ENCODE results near the gene DHRSX. TPM values are rescaled to one million over a fixed set of nuclear protein-coding genes. Genes with fewer than 3 reads are reported as not detected.
A peak's percentile ranks its signal among the peaks of the same experiment; 100 is the strongest.

Gene DHRSX
- total RNA-seq (10 to 100 TPM; 11.6 to 14.2 TPM), total RNA-seq (7.3 to 9.9 reads per million in 2 donors)

GRCh38 chrX:2500803-2501558 is at the start of gene DHRSX, which contains the start of gene ZBED1:
Gene DHRSX, minus strand, starts transcription at chrX:2500976. Its CDS starts 51 bp downstream, at chrX:2500925.
Gene ZBED1, minus strand, starts transcription at chrX:2500976. Its CDS starts 10,257 bp downstream, at chrX:2490719.
- Mint-ChIP-seq H3K4me1 (peaks cover 19% of the 10 kb centered on the region), H3K36me3 (ENCODE audit: low read depth) (no peaks in the 10 kb centered on the region), H3K27ac (peak within 1 kb of the TSS; percentile 78), H3K27me3 (no peaks in the 10 kb centered on the region), H3K4me3 (peak within 1 kb of the TSS; percentile 83)
- DNase-seq (peak; percentile 22 to 36 (median 33)), ATAC-seq (peak; percentile 79)
- H3K9me3 ChIP-seq (ENCODE audit: control insufficient read depth, low read length, poor library complexity, severe bottlenecking): no peaks in the 10 kb centered on the region

- no peak overlapping the region for H3K4me3 Mint-ChIP-seq
Observed at GRCh38 chrX:2549876-2550275, 49.1 kb upstream of the DHRSX start.

GRCh38 chrX:2548711-2549423 is 48.1 kb upstream of the DHRSX start:
- H3K4me1 Mint-ChIP-seq: no peaks in the 10 kb centered on the region
- no peaks in the 10 kb centered on the region for H3K36me3 Mint-ChIP-seq (ENCODE audit: low read depth)
- no peak for DNase-seq
- no peaks in the 10 kb centered on the region for H3K9me3 ChIP-seq (ENCODE audit: control insufficient read depth, low read length, poor library complexity, severe bottlenecking)
- ATAC-seq: no peak
- peaks cover 22% of the 10 kb centered on the region for H3K27me3 Mint-ChIP-seq
- no peak overlapping the region for H3K4me3 Mint-ChIP-seq
- H3K27ac Mint-ChIP-seq: no peak overlapping the region

More at GRCh38 chrX:2549876-2550275, 49.1 kb upstream of the DHRSX start:
- Mint-ChIP-seq H3K4me1 (no peaks in the 10 kb centered on the region), H3K36me3 (ENCODE audit: low read depth) (no peaks in the 10 kb centered on the region), H3K27ac (no peak overlapping the region), H3K27me3 (peaks cover 13% of the 10 kb centered on the region)
- DNase-seq (no peak), ATAC-seq (no peak)
- peaks cover 4% of the 10 kb centered on the region for H3K9me3 ChIP-seq (ENCODE audit: control insufficient read depth, low read length, poor library complexity, severe bottlenecking)

- Mint-ChIP-seq H3K4me3 (no peak overlapping the region), H3K36me3 (ENCODE audit: low read depth) (no peaks in the 10 kb centered on the region), H3K4me1 (no peaks in the 10 kb centered on the region), H3K27ac (no peak overlapping the region), H3K27me3 (peaks cover 30% of the 10 kb centered on the region)
- ATAC-seq: no peak
- no peak for DNase-seq
- no peaks in the 10 kb centered on the region for H3K9me3 ChIP-seq (ENCODE audit: control insufficient read depth, low read length, poor library complexity, severe bottlenecking)
Observed at GRCh38 chrX:2547736-2548135, 47.0 kb upstream of the DHRSX start.

- ATAC-seq: no peak
- Mint-ChIP-seq H3K36me3 (ENCODE audit: low read depth) (no peaks in the 10 kb centered on the region), H3K4me1 (no peaks in the 10 kb centered on the region), H3K4me3 (no peak overlapping the region), H3K27me3 (peaks cover 37% of the 10 kb centered on the region), H3K27ac (no peak overlapping the region)
- DNase-seq: no peak
- H3K9me3 ChIP-seq (ENCODE audit: control insufficient read depth, low read length, poor library complexity, severe bottlenecking): no peaks in the 10 kb centered on the region
Observed at GRCh38 chrX:2546496-2546895, 45.7 kb upstream of the DHRSX start.

- DNase-seq: no peak
- Mint-ChIP-seq H3K27me3 (peaks cover 31% of the 10 kb centered on the region), H3K4me1 (no peaks in the 10 kb centered on the region), H3K27ac (no peak overlapping the region), H3K4me3 (no peak overlapping the region), H3K36me3 (ENCODE audit: low read depth) (no peaks in the 10 kb centered on the region)
- no peaks in the 10 kb centered on the region for H3K9me3 ChIP-seq (ENCODE audit: control insufficient read depth, low read length, poor library complexity, severe bottlenecking)
- no peak for ATAC-seq
Observed at GRCh38 chrX:2545144-2545543, 44.4 kb upstream of the DHRSX start.

- Mint-ChIP-seq H3K36me3 (ENCODE audit: low read depth) (no peaks in the 10 kb centered on the region), H3K4me1 (no peaks in the 10 kb centered on the region), H3K4me3 (no peak overlapping the region), H3K27me3 (peaks cover 33% of the 10 kb centered on the region), H3K27ac (no peak overlapping the region)
- H3K9me3 ChIP-seq (ENCODE audit: control insufficient read depth, low read length, poor library complexity, severe bottlenecking): no peaks in the 10 kb centered on the region
- no peak for ATAC-seq
- DNase-seq: no peak
Observed at GRCh38 chrX:2542826-2543521, 42.2 kb upstream of the DHRSX start.

GRCh38 chrX:2541603-2542002 is 40.8 kb upstream of the DHRSX start:
- Mint-ChIP-seq H3K36me3 (ENCODE audit: low read depth) (no peaks in the 10 kb centered on the region), H3K27me3 (peaks cover 45% of the 10 kb centered on the region), H3K4me1 (no peaks in the 10 kb centered on the region), H3K27ac (no peak overlapping the region), H3K4me3 (no peak overlapping the region)
- DNase-seq: no peak
- no peaks in the 10 kb centered on the region for H3K9me3 ChIP-seq (ENCODE audit: control insufficient read depth, low read length, poor library complexity, severe bottlenecking)
- no peak for ATAC-seq

- no peak overlapping the region for H3K27ac Mint-ChIP-seq
- H3K4me3 Mint-ChIP-seq: no peak overlapping the region
Observed at GRCh38 chrX:2540426-2540947, 39.7 kb upstream of the DHRSX start.

GRCh38 chrX:2539586-2539985 is 38.8 kb upstream of the DHRSX start:
- Mint-ChIP-seq H3K4me3 (no peak overlapping the region), H3K36me3 (ENCODE audit: low read depth) (no peaks in the 10 kb centered on the region), H3K27me3 (peaks cover 43% of the 10 kb centered on the region), H3K27ac (no peak overlapping the region), H3K4me1 (no peaks in the 10 kb centered on the region)
- no peaks in the 10 kb centered on the region for H3K9me3 ChIP-seq (ENCODE audit: control insufficient read depth, low read length, poor library complexity, severe bottlenecking)
- ATAC-seq: no peak
- DNase-seq: no peak

More at GRCh38 chrX:2540426-2540947, 39.7 kb upstream of the DHRSX start:
- Mint-ChIP-seq H3K36me3 (ENCODE audit: low read depth) (no peaks in the 10 kb centered on the region), H3K27me3 (peaks cover 45% of the 10 kb centered on the region), H3K4me1 (no peaks in the 10 kb centered on the region)
- ATAC-seq: no peak
- no peaks in the 10 kb centered on the region for H3K9me3 ChIP-seq (ENCODE audit: control insufficient read depth, low read length, poor library complexity, severe bottlenecking)
- DNase-seq: no peak

GRCh38 chrX:2538031-2538757 is 37.4 kb upstream of the DHRSX start:
- Mint-ChIP-seq H3K4me3 (no peak overlapping the region), H3K36me3 (ENCODE audit: low read depth) (no peaks in the 10 kb centered on the region), H3K27me3 (peaks cover 29% of the 10 kb centered on the region), H3K27ac (no peak overlapping the region), H3K4me1 (no peaks in the 10 kb centered on the region)
- ATAC-seq: no peak
- H3K9me3 ChIP-seq (ENCODE audit: control insufficient read depth, low read length, poor library complexity, severe bottlenecking): no peaks in the 10 kb centered on the region
- no peak for DNase-seq

- H3K9me3 ChIP-seq (ENCODE audit: control insufficient read depth, low read length, poor library complexity, severe bottlenecking): no peaks in the 10 kb centered on the region
- Mint-ChIP-seq H3K27ac (no peak overlapping the region), H3K27me3 (peaks cover 24% of the 10 kb centered on the region), H3K36me3 (ENCODE audit: low read depth) (no peaks in the 10 kb centered on the region), H3K4me3 (no peak overlapping the region), H3K4me1 (no peaks in the 10 kb centered on the region)
- no peak for DNase-seq
- ATAC-seq: no peak
Observed at GRCh38 chrX:2536974-2537373, 36.2 kb upstream of the DHRSX start.
